ENCODE results near the gene PFDN2. TPM values are rescaled to one million over a fixed set of nuclear protein-coding genes. Genes with fewer than 3 reads are reported as not detected.

PFDN2 gene
- total and polyA plus RNA-seq, 2 of the 8 experiments (the other 6 are each of a cell fraction or from before 2014, with no cell fraction given): 66.2 to 71.2 TPM

DNA sequence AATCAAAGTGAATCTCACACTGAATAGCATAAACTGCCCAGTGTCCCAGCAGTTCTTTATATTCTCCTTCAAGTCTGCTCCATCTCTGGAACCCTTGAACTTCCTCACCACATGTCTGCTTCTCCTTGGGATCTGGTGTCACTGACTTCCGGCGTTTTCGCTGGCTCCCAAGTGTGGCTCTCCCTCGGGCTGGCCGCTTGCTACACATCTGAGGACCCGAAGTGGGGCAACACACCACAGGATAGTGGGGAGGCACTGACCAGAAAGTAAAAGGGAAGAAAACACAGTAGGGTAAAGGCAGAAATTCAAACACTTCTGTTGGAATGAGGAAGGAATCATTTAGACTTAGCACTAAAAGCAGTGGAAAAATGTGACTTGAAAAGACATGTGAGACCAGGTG lies 5.1 kb upstream of the PFDN2 start:
- no peak overlapping the region for H2BK12ac ChIP-seq (ENCODE audit: low read depth, low read length)
- TF ChIP-seq HDAC2 (IDR thresholded peaks at IDR 0.05; ENCODE audit: borderline replicate concordance in 1 of 2, low read depth in 2 of 2, low read length in 2 of 2) (no peak), HDAC6 (IDR thresholded peaks at IDR 0.05; ENCODE audit: low read depth, low read length) (no peak), JUND (IDR thresholded peaks at IDR 0.05; ENCODE audit: low read length) (no peak), RFX5 (IDR thresholded peaks at IDR 0.05; ENCODE audit: borderline replicate concordance, low read depth, low read length) (no peak), FOSL1 (IDR thresholded peaks at IDR 0.05; ENCODE audit: insufficient read depth, low read depth, low read length) (no peak), CREB1 (IDR thresholded peaks at IDR 0.05) (no peak), SIX5 (IDR thresholded peaks at IDR 0.05; ENCODE audit: low read depth, low read length) (no peak), RXRA (IDR thresholded peaks at IDR 0.05; ENCODE audit: insufficient read depth, low read depth, low read length) (no peak)
- TF ChIP-seq, protein P1, sequence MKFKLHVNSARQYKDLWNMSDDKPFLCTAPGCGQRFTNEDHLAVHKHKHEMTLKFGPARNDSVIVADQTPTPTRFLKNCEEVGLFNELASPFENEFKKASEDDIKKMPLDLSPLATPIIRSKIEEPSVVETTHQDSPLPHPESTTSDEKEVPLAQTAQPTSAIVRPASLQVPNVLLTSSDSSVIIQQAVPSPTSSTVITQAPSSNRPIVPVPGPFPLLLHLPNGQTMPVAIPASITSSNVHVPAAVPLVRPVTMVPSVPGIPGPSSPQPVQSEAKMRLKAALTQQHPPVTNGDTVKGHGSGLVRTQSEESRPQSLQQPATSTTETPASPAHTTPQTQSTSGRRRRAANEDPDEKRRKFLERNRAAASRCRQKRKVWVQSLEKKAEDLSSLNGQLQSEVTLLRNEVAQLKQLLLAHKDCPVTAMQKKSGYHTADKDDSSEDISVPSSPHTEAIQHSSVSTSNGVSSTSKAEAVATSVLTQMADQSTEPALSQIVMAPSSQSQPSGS (IDR thresholded peaks at IDR 0.05; ENCODE audit: low read length): no peak
- TF ChIP-seq, protein P2, sequence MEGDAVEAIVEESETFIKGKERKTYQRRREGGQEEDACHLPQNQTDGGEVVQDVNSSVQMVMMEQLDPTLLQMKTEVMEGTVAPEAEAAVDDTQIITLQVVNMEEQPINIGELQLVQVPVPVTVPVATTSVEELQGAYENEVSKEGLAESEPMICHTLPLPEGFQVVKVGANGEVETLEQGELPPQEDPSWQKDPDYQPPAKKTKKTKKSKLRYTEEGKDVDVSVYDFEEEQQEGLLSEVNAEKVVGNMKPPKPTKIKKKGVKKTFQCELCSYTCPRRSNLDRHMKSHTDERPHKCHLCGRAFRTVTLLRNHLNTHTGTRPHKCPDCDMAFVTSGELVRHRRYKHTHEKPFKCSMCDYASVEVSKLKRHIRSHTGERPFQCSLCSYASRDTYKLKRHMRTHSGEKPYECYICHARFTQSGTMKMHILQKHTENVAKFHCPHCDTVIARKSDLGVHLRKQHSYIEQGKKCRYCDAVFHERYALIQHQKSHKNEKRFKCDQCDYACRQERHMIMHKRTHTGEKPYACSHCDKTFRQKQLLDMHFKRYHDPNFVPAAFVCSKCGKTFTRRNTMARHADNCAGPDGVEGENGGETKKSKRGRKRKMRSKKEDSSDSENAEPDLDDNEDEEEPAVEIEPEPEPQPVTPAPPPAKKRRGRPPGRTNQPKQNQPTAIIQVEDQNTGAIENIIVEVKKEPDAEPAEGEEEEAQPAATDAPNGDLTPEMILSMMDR (IDR thresholded peaks at IDR 0.05; ENCODE audit: control extremely low read depth in 1 of 3, insufficient read depth in 1 of 3, low read depth in 1 of 3, low read length in 3 of 3): no peak

More for the DNA sequence above, 5.1 kb upstream of the PFDN2 start:
- H3K27ac ChIP-seq (ENCODE audit: low read depth, low read length): no peak overlapping the region
- no peak for DNase-seq (ENCODE audit: low read depth in 1 of 2, low spot score in 2 of 2)
- peaks cover 9% of the 10 kb centered on the region for H3K23me2 ChIP-seq (ENCODE audit: low read depth, low read length)
- peaks cover 0 to 16% of the 10 kb centered on the region in 2 experiments for H4K20me1 ChIP-seq (replicated peaks in 1 of 2; ENCODE audit: control insufficient read depth in 1 of 2, insufficient read depth in 2 of 2, low read length in 2 of 2)
- H3K9ac ChIP-seq (replicated peaks in 1 of 4; ENCODE audit: extremely low read depth in 1 of 4, low read depth in 3 of 4, low read length in 3 of 4): no peak overlapping the region
- H2AFZ ChIP-seq (ENCODE audit: low read length): no peak overlapping the region
- H3K27me3 ChIP-seq (replicated peaks in 1 of 4; ENCODE audit: control insufficient read depth in 3 of 4, extremely low read depth in 1 of 4, insufficient read depth in 3 of 4, low read length in 3 of 4): no peaks in the 10 kb centered on the region
- no peak overlapping the region for H3K56ac ChIP-seq (replicated peaks; ENCODE audit: insufficient read length, low read depth, low read length)
- ChIA-PET POLR2A (ENCODE audit: partially characterized antibody) (no interaction called here), CTCF (ENCODE audit: partially characterized antibody) (no interaction called here)
- FAIRE-seq: no peak
- H3K18ac ChIP-seq (ENCODE audit: extremely low read depth, low read length): no peak overlapping the region
- H3K4ac ChIP-seq (replicated peaks; ENCODE audit: insufficient read length, low read depth, low read length): no peak overlapping the region
- H3K23ac ChIP-seq (ENCODE audit: insufficient read length): no peak overlapping the region
- no peak overlapping the region for H2BK15ac ChIP-seq (ENCODE audit: low read length)
- no peak overlapping the region for H2BK5ac ChIP-seq (ENCODE audit: low read depth, low read length)
- no peak overlapping the region for H2AK5ac ChIP-seq (ENCODE audit: low read depth, low read length)
- no peak overlapping the region for H2BK120ac ChIP-seq (replicated peaks; ENCODE audit: low read depth, low read length)
- H2BK20ac ChIP-seq (ENCODE audit: low read length): no peak overlapping the region
- no peak overlapping the region for H4K5ac ChIP-seq (ENCODE audit: insufficient read length, low read depth, low read length)
- H4K91ac ChIP-seq (replicated peaks; ENCODE audit: insufficient read length, low read length): no peak overlapping the region
- 90% methylated on average over 6 of the region's 6 CpGs; no CpG with 5 or more reads in 1 of the 2 experiments for WGBS, 2 experiments (ENCODE audit: extremely low coverage in 1 of 2, insufficient coverage in 1 of 2, insufficient read length in 1 of 2, insufficient replicate concordance in 2 of 2, low coverage in 1 of 2, low lambda C conversion rate in 2 of 2, missing lambda C conversion rate in 1 of 2)
- H3K79me1 ChIP-seq (ENCODE audit: low read depth, low read length): peaks cover 7% of the 10 kb centered on the region; the same call in 1 of the 2 replicates
- H4K8ac ChIP-seq (ENCODE audit: extremely low read depth, insufficient read depth, low read length): no peak overlapping the region
- H3K36me3 ChIP-seq (ENCODE audit: control insufficient read depth in 2 of 4, insufficient read depth in 4 of 4, low read length in 3 of 4): peaks cover 16 to 72% (median 40%) of the 10 kb centered on the region in 4 experiments
- H3K4me1 ChIP-seq (replicated peaks in 1 of 4; ENCODE audit: control insufficient read depth in 3 of 4, insufficient read depth in 4 of 4, low read length in 3 of 4): peaks cover 4 to 10% (median 5%) of the 10 kb centered on the region in 4 experiments; a peak in 6 of 7 replicates
- no peak overlapping the region for H3K14ac ChIP-seq (ENCODE audit: insufficient read length)
- no peak overlapping the region for H3K4me3 ChIP-seq (ENCODE audit: extremely low read depth in 1 of 4, insufficient read depth in 2 of 4, low read depth in 3 of 4, low read length in 4 of 4)
- H3K4me2 ChIP-seq (ENCODE audit: insufficient read depth in 1 of 2, low read depth in 2 of 2, low read length in 2 of 2): no peak overlapping the region
- no peaks in the 10 kb centered on the region for H3K9me3 ChIP-seq (ENCODE audit: insufficient read depth in 2 of 2, low read depth in 1 of 2, low read length in 1 of 2)
- peaks cover 0 to 32% of the 10 kb centered on the region in 2 experiments; a peak in 2 of 4 replicates for H3K79me2 ChIP-seq (ENCODE audit: control insufficient read depth in 1 of 2, insufficient read depth in 2 of 2, low read length in 2 of 2)

Measured in H1 (cell line).